HCT116 (cell line): Measurements from ENCODE around the gene SLC39A1.

Source experiments
- CTCF ChIP-seq, 3 experiments: fragments of 200-600 bp in 1 of 3; sonication (generic) in 1 of 3; IDR thresholded peaks in 2 of 3; conservative IDR thresholded peaks in 1 of 3; 2 replicates each; pipeline ENCODE4 v1.5.1; 2012 to 2017; ENCODE audit warnings: low read depth in 2 of 3, low read length in 2 of 3, antibody characterized with exemption in 1 of 3, borderline replicate concordance in 1 of 3, control low read depth in 1 of 3, mild to moderate bottlenecking in 1 of 3, mixed read lengths in 1 of 3, mixed run types in 1 of 3, moderate library complexity in 1 of 3; ENCODE audit not compliant: insufficient read depth in 1 of 3
- JUND ChIP-seq: IDR thresholded peaks from 2 replicates; pipeline ENCODE4 v1.6.1; 2012
- POLR2A ChIP-seq: IDR thresholded peaks from 2 replicates; pipeline ENCODE4 v1.7.0; 2011; ENCODE audit warnings: borderline replicate concordance; ENCODE audit not compliant: insufficient read depth, insufficient read length; ENCODE audit errors: extremely low read depth
- TCF7L2 ChIP-seq: IDR thresholded peaks from 2 replicates; pipeline ENCODE4 v1.7.0; 2011; ENCODE audit warnings: borderline replicate concordance, inconsistent platforms; ENCODE audit not compliant: insufficient read depth, insufficient read length; ENCODE audit errors: extremely low read depth

- TF ChIP-seq CTCF (IDR thresholded peaks at IDR 0.05 in 2 of 3, conservative IDR thresholded peaks at IDR 0.05 in 1 of 3; ENCODE audit: borderline replicate concordance in 1 of 3, insufficient read depth in 1 of 3, low read depth in 2 of 3, low read length in 2 of 3), result no peak
- TF ChIP-seq POLR2A, result no peak
- no peak for TF ChIP-seq JUND
- no peak for TF ChIP-seq TCF7L2
Measured at GRCh38 chr1:153985341-153985912, 22.1 kb upstream of the SLC39A1 start.
